Loucy (cell line): ENCODE results near the gene RHCE.

Experiments
- H2AFZ ChIP-seq: fragments of 200-600 bp; sonication (generic); 2 replicates; pipeline ENCODE4 v1.6.0; 2016; ENCODE audit warnings: antibody characterized with exemption, mild to moderate bottlenecking, low read length, moderate library complexity
- H3F3A ChIP-seq: fragments of 200-600 bp; 2 replicates; pipeline ENCODE4 v1.6.0; 2016; ENCODE audit warnings: antibody characterized with exemption, low read depth, mild to moderate bottlenecking
- H3K27me3 ChIP-seq: fragments of 200-600 bp; sonication (generic); 2 replicates; pipeline ENCODE4 v1.6.1; 2014; ENCODE audit warnings: low read length, mild to moderate bottlenecking; ENCODE audit not compliant: insufficient read depth, poor library complexity, severe bottlenecking
- H3K36me3 ChIP-seq: fragments of 200-600 bp; sonication (generic); 2 replicates; pipeline ENCODE4 v1.6.1; 2016; ENCODE audit warnings: low read length; ENCODE audit not compliant: insufficient read depth
- H3K4me1 ChIP-seq: fragments of 200-600 bp; sonication (generic); 2 replicates; pipeline ENCODE4 v1.5.1; 2014; ENCODE audit warnings: low read length, mild to moderate bottlenecking; ENCODE audit not compliant: insufficient read depth, poor library complexity, severe bottlenecking
- H3K4me2 ChIP-seq: fragments of 200-600 bp; sonication (generic); 2 replicates; pipeline ENCODE4 v1.6.0; 2014; ENCODE audit warnings: antibody characterized with exemption, low read length, low read depth, mild to moderate bottlenecking; ENCODE audit not compliant: poor library complexity, severe bottlenecking
- H3K4me3 ChIP-seq: fragments of 200-600 bp; sonication (generic); 2 replicates; pipeline ENCODE4 v1.5.1; 2014; ENCODE audit warnings: low read length, mild to moderate bottlenecking, mixed read lengths; ENCODE audit not compliant: poor library complexity, severe bottlenecking
- H3K79me2 ChIP-seq: fragments of 200-600 bp; sonication (generic); 2 replicates; pipeline ENCODE4 v1.6.1; 2014; ENCODE audit warnings: low read length; ENCODE audit not compliant: insufficient read depth
- H3K9ac ChIP-seq: fragments of 200-600 bp; sonication (generic); 2 replicates; pipeline ENCODE4 v1.6.0; 2014; ENCODE audit warnings: mild to moderate bottlenecking, low read depth, low read length, moderate library complexity; ENCODE audit not compliant: poor library complexity, severe bottlenecking
- H3K9me2 ChIP-seq: fragments of 200-600 bp; sonication (generic); replicated peaks from 2 replicates; pipeline ENCODE4 v1.6.1; 2016; ENCODE audit warnings: low read depth, low read length, mixed read lengths
- H3K9me3 ChIP-seq: fragments of 200-600 bp; sonication (generic); 2 replicates; pipeline ENCODE4 v1.6.1; 2014; ENCODE audit warnings: mild to moderate bottlenecking, antibody characterized with exemption, low read length, low read depth; ENCODE audit not compliant: insufficient read depth
- H4K20me1 ChIP-seq: fragments of 200-600 bp; sonication (generic); 2 replicates; pipeline ENCODE4 v1.6.0; 2014; ENCODE audit warnings: antibody characterized with exemption, low read length, mild to moderate bottlenecking; ENCODE audit not compliant: insufficient read depth, poor library complexity, severe bottlenecking
- CTCF ChIP-seq: fragments of 200-600 bp; sonication (generic); conservative IDR thresholded peaks from 2 replicates; pipeline ENCODE4 v1.5.1; 2014; ENCODE audit warnings: mild to moderate bottlenecking, antibody characterized with exemption, low read length
- EZH2phosphoT487 ChIP-seq: fragments of 200-600 bp; IDR thresholded peaks from 2 replicates; pipeline ENCODE4 v1.6.1; 2018; ENCODE audit warnings: antibody characterized with exemption, mild to moderate bottlenecking, moderate library complexity, borderline replicate concordance

Gene RHCE

GRCh38 chr1:25439287-25439686 is 18.7 kb upstream of the RHCE start:
- TF ChIP-seq CTCF (no peak), EZH2phosphoT487 (no peak)
- Histone ChIP-seq H4K20me1 (peaks cover 57% of the 10 kb centered on the region), H3K4me1 (peaks cover 27% of the 10 kb centered on the region), H3K9ac (no peak overlapping the region), H3K4me2 (no peak overlapping the region), H3K36me3 (no peaks in the 10 kb centered on the region), H3F3A (peaks cover 2% of the 10 kb centered on the region), H3K9me2 (no peaks in the 10 kb centered on the region), H3K27me3 (no peaks in the 10 kb centered on the region), H3K79me2 (peaks cover 90% of the 10 kb centered on the region), H3K4me3 (no peak overlapping the region), H2AFZ (no peak overlapping the region), H3K9me3 (no peaks in the 10 kb centered on the region)

DNA sequence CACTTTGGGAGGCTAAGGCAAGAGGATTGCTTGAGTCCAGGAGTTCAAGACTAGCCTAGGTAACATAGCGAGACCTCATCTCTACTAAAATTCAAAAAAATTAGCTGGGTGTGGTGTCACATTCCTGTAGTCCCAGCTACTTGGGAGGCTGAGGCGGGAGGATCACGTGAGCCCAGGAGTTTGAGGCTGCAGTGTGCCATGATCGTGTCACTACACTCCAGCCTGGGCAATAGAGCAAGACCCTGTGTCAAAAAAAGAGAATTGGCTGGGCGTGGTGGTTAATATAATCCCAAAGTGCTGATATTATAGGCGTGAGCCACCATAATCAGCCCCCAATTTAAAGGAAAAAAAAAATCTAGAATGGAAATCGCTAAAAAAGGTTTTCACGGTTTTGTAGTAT is 17.0 kb upstream of the RHCE start:
- H3K27me3 ChIP-seq = no peaks in the 10 kb centered on the region
- no peak overlapping the region for H3K9ac ChIP-seq
- H2AFZ ChIP-seq = no peak overlapping the region
- H3K4me1 ChIP-seq = peaks cover 43% of the 10 kb centered on the region
- H3K9me2 ChIP-seq = no peaks in the 10 kb centered on the region
- peaks cover 94% of the 10 kb centered on the region for H3K79me2 ChIP-seq
- no peak overlapping the region for H3K4me2 ChIP-seq
- peaks cover 3% of the 10 kb centered on the region for H3F3A ChIP-seq
- no peak overlapping the region for H3K4me3 ChIP-seq
- TF ChIP-seq CTCF (no peak), EZH2phosphoT487 (no peak)
- H3K9me3 ChIP-seq = no peaks in the 10 kb centered on the region
- H4K20me1 ChIP-seq = peaks cover 66% of the 10 kb centered on the region
- H3K36me3 ChIP-seq = no peaks in the 10 kb centered on the region

DNA sequence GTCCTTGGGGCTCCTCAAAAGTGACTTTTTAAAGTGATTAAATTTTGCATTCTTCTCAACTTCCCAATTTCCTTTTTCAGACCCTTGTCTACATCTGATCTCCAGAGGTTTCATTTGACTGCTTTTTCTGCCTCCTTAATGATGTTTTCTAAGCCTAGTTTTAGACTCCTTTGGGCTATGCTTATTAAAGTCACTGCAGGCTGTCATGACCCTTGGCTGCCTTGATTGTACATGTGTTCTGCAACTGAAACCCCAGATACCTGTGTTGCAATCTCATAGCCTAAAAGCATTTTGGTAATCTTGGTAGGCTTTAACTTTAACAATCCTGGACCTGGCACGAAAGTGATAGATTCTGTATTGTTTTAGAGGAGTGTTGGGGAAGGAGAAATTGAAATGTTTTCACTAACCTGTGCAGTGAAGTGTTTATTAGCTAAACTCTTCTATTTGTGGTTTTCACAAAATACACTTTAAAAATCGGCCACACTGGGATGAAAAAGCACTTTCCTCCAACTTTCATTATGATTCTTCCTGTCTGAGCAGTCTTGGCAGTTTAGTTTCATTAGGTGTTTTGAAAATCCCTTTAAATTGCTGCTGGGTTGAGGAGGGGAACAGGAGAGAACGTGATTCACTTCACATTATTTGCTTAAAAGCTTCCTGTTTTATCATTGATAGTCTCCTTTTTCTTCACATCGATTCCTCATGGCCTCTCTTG is 14.9 kb upstream of the RHCE start:
- Histone ChIP-seq H3K79me2 (peaks cover 93% of the 10 kb centered on the region), H3K4me3 (peak overlapping the region; percentile 77), H3K36me3 (no peaks in the 10 kb centered on the region), H3K27me3 (no peaks in the 10 kb centered on the region), H3K9me2 (no peaks in the 10 kb centered on the region), H3K4me1 (peaks cover 51% of the 10 kb centered on the region), H4K20me1 (peaks cover 75% of the 10 kb centered on the region), H2AFZ (no peak overlapping the region), H3K9ac (peak overlapping the region; percentile 69), H3K4me2 (peak overlapping the region; percentile 84), H3K9me3 (no peaks in the 10 kb centered on the region), H3F3A (peaks cover 3% of the 10 kb centered on the region)
- TF ChIP-seq CTCF (no peak), EZH2phosphoT487 (no peak)
